HepG2 (cell line): ENCODE data around the gene PARN. TPM values are rescaled to one million over a fixed set of nuclear protein-coding genes. Genes with fewer than 3 reads are reported as not detected.
A peak's percentile ranks its signal among the peaks of the same experiment; 100 is the strongest.

Source experiments
- ARID2 ChIP-seq: sonication (generic); formaldehyde crosslinking; IDR thresholded peaks from 2 replicates; pipeline ENCODE4 v1.8.1; 2022; ENCODE audit warnings: mild to moderate bottlenecking, missing genetic modification reagents, borderline replicate concordance
- ATF7-NPFF ChIP-seq: sonication (generic); formaldehyde crosslinking; IDR thresholded peaks from 2 replicates; pipeline ENCODE4 v1.8.1; 2023; ENCODE audit warnings: mild to moderate bottlenecking, low read depth, missing genetic modification reagents, moderate library complexity
- BHLHE40 ChIP-seq: IDR thresholded peaks from 2 replicates; pipeline ENCODE4 v1.6.1; 2011; ENCODE audit warnings: low read length, improper control_type of control experiment
- ERF ChIP-seq: IDR thresholded peaks from 2 replicates; pipeline ENCODE4 v1.6.1; 2018; ENCODE audit warnings: missing biosample characterization, missing genetic modification reagents
- KLF9 ChIP-seq: IDR thresholded peaks from 2 replicates; pipeline ENCODE4 v1.6.1; 2016; ENCODE audit warnings: low read depth
- MNT ChIP-seq: fragments of 450-650 bp; IDR thresholded peaks from 2 replicates; pipeline ENCODE4 v1.6.1; 2016
- MXD4 ChIP-seq: IDR thresholded peaks from 2 replicates; pipeline ENCODE4 v1.6.1; 2016; ENCODE audit warnings: mild to moderate bottlenecking, missing biosample characterization, missing genetic modification reagents
- PHF20 ChIP-seq: sonication (generic); formaldehyde crosslinking; IDR thresholded peaks from 2 replicates; pipeline ENCODE4 v1.5.0; 2020; ENCODE audit warnings: mild to moderate bottlenecking, missing genetic modification reagents
- POLR2A ChIP-seq, 2 experiments: IDR thresholded peaks; 2 replicates each; pipeline ENCODE4 v1.6.1; 2011; ENCODE audit warnings: low read depth in 2 of 2, low read length in 2 of 2, mild to moderate bottlenecking in 1 of 2, moderate library complexity in 1 of 2; ENCODE audit not compliant: insufficient read depth in 1 of 2
- REPIN1 ChIP-seq: sonication (generic); formaldehyde crosslinking; IDR thresholded peaks from 2 replicates; pipeline ENCODE4 v1.8.0; 2022; ENCODE audit warnings: missing genetic modification reagents, low read depth, mild to moderate bottlenecking, borderline replicate concordance
- RNF219 ChIP-seq: sonication (generic); formaldehyde crosslinking; IDR thresholded peaks from 2 replicates; pipeline ENCODE4 v1.5.0; 2020; ENCODE audit warnings: mild to moderate bottlenecking, missing genetic modification reagents
- ZBTB44 ChIP-seq: sonication (generic); formaldehyde crosslinking; IDR thresholded peaks from 2 replicates; pipeline ENCODE4 v1.4.0; 2020; ENCODE audit warnings: missing genetic modification reagents
- ZNF317 ChIP-seq: sonication (generic); formaldehyde crosslinking; IDR thresholded peaks from 2 replicates; pipeline ENCODE4 v1.5.0; 2020; ENCODE audit warnings: mild to moderate bottlenecking, missing genetic modification reagents
- ZNF414 ChIP-seq: sonication (generic); formaldehyde crosslinking; IDR thresholded peaks from 2 replicates; pipeline ENCODE4 v1.5.0; 2020; ENCODE audit warnings: missing genetic modification reagents
- ZNF687 ChIP-seq: sonication (generic); formaldehyde crosslinking; IDR thresholded peaks from 2 replicates; pipeline ENCODE4 v1.5.1; 2020; ENCODE audit warnings: mild to moderate bottlenecking, missing genetic modification reagents, moderate library complexity
- ZNF784 ChIP-seq: sonication (generic); formaldehyde crosslinking; IDR thresholded peaks from 2 replicates; pipeline ENCODE4 v1.5.1; 2020; ENCODE audit warnings: missing genetic modification reagents, mild to moderate bottlenecking, borderline replicate concordance
- ZNF790 ChIP-seq: sonication (generic); formaldehyde crosslinking; IDR thresholded peaks from 2 replicates; pipeline ENCODE4 v1.8.0; 2022; ENCODE audit warnings: missing genetic modification reagents, mild to moderate bottlenecking, borderline replicate concordance
- ZNF792 ChIP-seq: IDR thresholded peaks from 2 replicates; pipeline ENCODE4 v1.6.1; 2016
- polyA plus RNA-seq, 8 experiments: library from polyadenylated mRNA; depleted of rRNA in 3 of 8; stranded (reverse) in 7 of 8; unstranded in 1 of 8; fragments of >200 nt; fragmentation: Illumina TruSeq in 4 of 8; extraction: Trizol in 4 of 8; gene quantifications; 2 replicates each; pipeline versions ENCODE4 v1.2.1 to v1.2.3, GENCODE V29; 2011 to 2016; ENCODE audit warnings: low read depth in 4 of 8, missing spikeins in 1 of 8, mixed read lengths in 1 of 8; ENCODE audit not compliant: insufficient read depth in 1 of 8
- total RNA-seq, 5 experiments: library from RNA; depleted of rRNA; stranded (reverse); fragments of >200 nt; fragmentation: Illumina TruSeq; extraction: Trizol; gene quantifications; 2 replicates each; pipeline ENCODE4 v1.2.3, GENCODE V29; 2016; ENCODE audit warnings: low read depth in 1 of 5

Gene PARN
- total and polyA plus RNA-seq, 2 of the 13 experiments (the other 11 are each of a cell fraction or from before 2014, with no cell fraction given) = 13.3 to 47.6 TPM

- no peak for TF ChIP-seq RNF219 (CRISPR knock-in tag)
- peak; percentile 83; the same call in 1 of the 2 replicates for TF ChIP-seq ZNF792
- TF ChIP-seq KLF9 (CRISPR knock-in tag) = peak; percentile 53
- TF ChIP-seq PHF20 = no peak
- peak; percentile 38; the same call in 1 of the 2 replicates for TF ChIP-seq ARID2 (CRISPR knock-in tag)
- TF ChIP-seq ZNF687 (CRISPR knock-in tag) = no peak
- TF ChIP-seq ZNF790 = no peak
- TF ChIP-seq MNT = peak; percentile 73
- peak; percentile 30; the same call in 1 of the 2 replicates for TF ChIP-seq MXD4 (CRISPR knock-in tag)
- peak; percentile 68; the same call in 1 of the 2 replicates for TF ChIP-seq ZNF784 (CRISPR knock-in tag)
- 0 out of 2 replicates have a peak, but pooled peaks have one; percentile 30 for TF ChIP-seq BHLHE40
- no peak for TF ChIP-seq ZBTB44 (CRISPR knock-in tag)
- peak; percentile 61; the same call in 1 of the 2 replicates for TF ChIP-seq ERF (CRISPR knock-in tag)
- peak in 1 of 2 experiments; percentile 31; a peak in 1 of 4 replicates for TF ChIP-seq POLR2A (IDR thresholded peaks at IDR 0.05; ENCODE audit: insufficient read depth in 1 of 2, low read depth in 2 of 2, low read length in 2 of 2)
- TF ChIP-seq ZNF414 (CRISPR knock-in tag) = peak; percentile 64; the same call in 1 of the 2 replicates
- no peak for TF ChIP-seq ATF7-NPFF (CRISPR knock-in tag)
- 0 out of 2 replicates have a peak, but pooled peaks have one; percentile 37 for TF ChIP-seq REPIN1 (CRISPR knock-in tag)
- TF ChIP-seq ZNF317 (CRISPR knock-in tag) = 0 out of 2 replicates have a peak, but pooled peaks have one; percentile 53
Measured at GRCh38 chr16:14475370-14476139, 154.5 kb downstream of the PARN start (continued).
